Measurements from ENCODE around the gene MIDN.

MIDN gene

GRCh38 chr19:1220976-1221903 is 27.1 kb upstream of the MIDN start:
- DNase-seq (ENCODE audit: low spot score): no peak

- no peak for DNase-seq (ENCODE audit: low spot score)
Observed at GRCh38 chr19:1221904-1222255, 26.5 kb upstream of the MIDN start.

- no peak for DNase-seq (ENCODE audit: low spot score)
Observed at GRCh38 chr19:1222394-1222793, 26.0 kb upstream of the MIDN start.

- DNase-seq (ENCODE audit: low spot score): no peak
Observed at GRCh38 chr19:1223018-1223855, 25.1 kb upstream of the MIDN start.

GRCh38 chr19:1224047-1224825 is 24.1 kb upstream of the MIDN start:
- no peak for DNase-seq (ENCODE audit: low spot score)

GRCh38 chr19:1224847-1225246 is 23.5 kb upstream of the MIDN start:
- DNase-seq (ENCODE audit: low spot score): no peak

GRCh38 chr19:1225440-1226226 is 22.8 kb upstream of the MIDN start:
- DNase-seq (ENCODE audit: low spot score): no peak

- no peak for DNase-seq (ENCODE audit: low spot score)
Observed at GRCh38 chr19:1226227-1226518, 22.2 kb upstream of the MIDN start.

GRCh38 chr19:1226522-1227303 is 21.7 kb upstream of the MIDN start:
- DNase-seq (ENCODE audit: low spot score): no peak

GRCh38 chr19:1227304-1228054 is 20.9 kb upstream of the MIDN start:
- no peak for DNase-seq (ENCODE audit: low spot score)

GRCh38 chr19:1228161-1228957 is 20.0 kb upstream of the MIDN start:
- DNase-seq (ENCODE audit: low spot score): no peak

GRCh38 chr19:1229056-1229923 is 19.1 kb upstream of the MIDN start:
- DNase-seq (ENCODE audit: low spot score): no peak

GRCh38 chr19:1229924-1230782 is 18.2 kb upstream of the MIDN start:
- DNase-seq (ENCODE audit: low spot score): no peak

GRCh38 chr19:1230783-1231489 is 17.4 kb upstream of the MIDN start:
- DNase-seq (ENCODE audit: low spot score): no peak

- no peak for DNase-seq (ENCODE audit: low spot score)
Observed at GRCh38 chr19:1231729-1232637, 16.4 kb upstream of the MIDN start.

- no peak for DNase-seq (ENCODE audit: low spot score)
Observed at GRCh38 chr19:1232652-1233072, 15.7 kb upstream of the MIDN start.

Data from CD4-positive, alpha-beta T cell treated with Interleukin-6 at 100 ng/mL for 8 hours (primary cell).